Stomach (tissue), 4 donors: ENCODE measurements around the gene MRTO4.

Experiments
- EP300 ChIP-seq: sonication (generic); formaldehyde crosslinking; IDR thresholded peaks from one replicate; pipeline ENCODE4 v1.6.1; 2017; ENCODE audit warnings: antibody characterized with exemption
- POLR2A ChIP-seq, 4 donors: fragments of 450-650 bp; IDR thresholded peaks; one replicate each; pipeline ENCODE4 v1.6.1; 2016; ENCODE audit warnings: antibody characterized with exemption in 4 of 4, control low read depth in 2 of 4, mild to moderate bottlenecking in 1 of 4, moderate library complexity in 1 of 4
- POLR2AphosphoS5 ChIP-seq, 3 donors: sonication (generic); formaldehyde crosslinking; IDR thresholded peaks; one replicate each; pipeline ENCODE4 v1.6.1; 2016; ENCODE audit warnings: antibody characterized with exemption in 3 of 3
- TF ChIP-seq, protein P1 (sequence below), 7 experiments: fragments of 450-650 bp in 4 of 7; fragments of 200-600 bp in 3 of 7; sonication (generic) in 3 of 7; IDR thresholded peaks; one replicate each; pipeline ENCODE4 v1.5.1; 2016 to 2019; ENCODE audit warnings: antibody characterized with exemption in 7 of 7, control low read depth in 2 of 7, mild to moderate bottlenecking in 1 of 7

DNA sequence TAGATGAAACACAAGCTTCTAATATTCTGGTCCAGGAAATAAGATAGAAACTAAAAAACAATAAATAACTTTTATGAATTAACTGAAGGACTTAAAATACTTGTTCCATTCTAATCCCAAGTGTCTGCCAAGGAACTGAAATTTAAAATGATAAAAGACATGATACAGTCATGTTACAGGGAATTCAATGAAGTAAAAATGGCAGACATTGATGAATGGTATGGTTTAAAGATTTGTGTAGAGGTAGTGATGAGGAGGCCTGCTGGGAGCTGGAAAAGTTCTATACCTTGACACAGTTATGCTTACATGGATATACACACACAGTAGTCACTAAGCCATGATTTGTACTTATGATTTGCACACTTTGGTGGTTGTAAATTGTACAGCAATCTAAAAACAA, 39.4 kb upstream of the MRTO4 start:
- TF ChIP-seq, protein P1, sequence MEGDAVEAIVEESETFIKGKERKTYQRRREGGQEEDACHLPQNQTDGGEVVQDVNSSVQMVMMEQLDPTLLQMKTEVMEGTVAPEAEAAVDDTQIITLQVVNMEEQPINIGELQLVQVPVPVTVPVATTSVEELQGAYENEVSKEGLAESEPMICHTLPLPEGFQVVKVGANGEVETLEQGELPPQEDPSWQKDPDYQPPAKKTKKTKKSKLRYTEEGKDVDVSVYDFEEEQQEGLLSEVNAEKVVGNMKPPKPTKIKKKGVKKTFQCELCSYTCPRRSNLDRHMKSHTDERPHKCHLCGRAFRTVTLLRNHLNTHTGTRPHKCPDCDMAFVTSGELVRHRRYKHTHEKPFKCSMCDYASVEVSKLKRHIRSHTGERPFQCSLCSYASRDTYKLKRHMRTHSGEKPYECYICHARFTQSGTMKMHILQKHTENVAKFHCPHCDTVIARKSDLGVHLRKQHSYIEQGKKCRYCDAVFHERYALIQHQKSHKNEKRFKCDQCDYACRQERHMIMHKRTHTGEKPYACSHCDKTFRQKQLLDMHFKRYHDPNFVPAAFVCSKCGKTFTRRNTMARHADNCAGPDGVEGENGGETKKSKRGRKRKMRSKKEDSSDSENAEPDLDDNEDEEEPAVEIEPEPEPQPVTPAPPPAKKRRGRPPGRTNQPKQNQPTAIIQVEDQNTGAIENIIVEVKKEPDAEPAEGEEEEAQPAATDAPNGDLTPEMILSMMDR (IDR thresholded peaks at IDR 0.05) = no peak
- TF ChIP-seq EP300 (no peak), POLR2A (IDR thresholded peaks at IDR 0.05) (no peak), POLR2AphosphoS5 (IDR thresholded peaks at IDR 0.05) (no peak)
